Activated CD8-positive, alpha-beta T cell treated with anti-CD3 and anti-CD28 coated beads for 36 hours (primary cell): ENCODE results near the gene SFMBT1. TPM values are rescaled to one million over a fixed set of nuclear protein-coding genes. Genes with fewer than 3 reads are reported as not detected.

Experiments
- ATAC-seq: fragments of 200-7000 bp; cut with Tn5 transposase; one replicate; pipeline ENCODE4 v1.10.0; 2021; ENCODE audit warnings: mild to moderate bottlenecking, moderate library complexity
- CTCF ChIA-PET: fragments of 350-600 bp; sonication (Branson Sonifier 250); formaldehyde crosslinking; loops from one replicate; lab custom pipeline; 2021; ENCODE audit warnings: antibody characterized with exemption; lab: Charles Lee
- POLR2A ChIA-PET: fragments of 350-600 bp; sonication (Branson Sonifier 250); formaldehyde crosslinking; loops from one replicate; lab custom pipeline; 2021; ENCODE audit warnings: antibody characterized with exemption; lab: Charles Lee
- DNase-seq: peaks from one replicate; pipeline ENCODE4 v3.0.0-alpha.2; 2020
- H3K27ac Mint-ChIP-seq: one replicate; pipeline ENCODE4 v1.8.0; 2021; ENCODE audit warnings: mild to moderate bottlenecking, mixed read lengths
- H3K27me3 Mint-ChIP-seq: one replicate; pipeline ENCODE4 v1.8.0; 2021; ENCODE audit warnings: mixed read lengths
- H3K36me3 Mint-ChIP-seq: one replicate; pipeline ENCODE4 v1.8.0; 2021; ENCODE audit warnings: low read depth, mixed read lengths
- H3K4me1 Mint-ChIP-seq: one replicate; pipeline ENCODE4 v1.8.0; 2021; ENCODE audit warnings: low read depth, mixed read lengths
- H3K4me3 Mint-ChIP-seq: one replicate; pipeline ENCODE4 v1.8.0; 2021; ENCODE audit warnings: mild to moderate bottlenecking, moderate library complexity, mixed read lengths
- H3K9me3 Mint-ChIP-seq: one replicate; pipeline ENCODE4 v1.8.0; 2021; ENCODE audit warnings: mixed read lengths
- CTCF ChIP-seq: fragments of 200-600 bp; IDR thresholded peaks from one replicate; pipeline ENCODE4 v1.8.0; 2022; ENCODE audit warnings: antibody characterized with exemption, mild to moderate bottlenecking
- intact Hi-C: fragments of 100-400 bp; cut with micrococcal nuclease; formaldehyde crosslinking; loops from one replicate; pipeline ENCODE4 v1.10.0; 2022
- total RNA-seq, 2 experiments: library from RNA; stranded (reverse); gene quantifications; one replicate each; pipeline ENCODE4 v1.2.3, GENCODE V29; 2021

SFMBT1 gene
- total RNA-seq, 2 experiments from 2014 or later, result 17.8 to 20.1 TPM

- no peak for DNase-seq
- Mint-ChIP-seq H3K4me3 (no peak overlapping the region), H3K9me3 (no peaks in the 10 kb centered on the region), H3K36me3 (no peaks in the 10 kb centered on the region), H3K27me3 (no peaks in the 10 kb centered on the region), H3K27ac (peak overlapping the region; percentile 30), H3K4me1 (peaks cover 49% of the 10 kb centered on the region)
- ChIA-PET CTCF (interaction anchor here (0.9 to 1.9 kb wide), 3 partner anchors 9 to 89 kb away, joined by 3 to 4 read pairs (median 4); partner anchors contain the start of gene SFMBT1), POLR2A (interaction anchor here (1.2 to 1.6 kb wide), 3 partner anchors 9 to 24 kb away, joined by 3 read pairs; no protein-coding TSS in a partner anchor)
- no peak for TF ChIP-seq CTCF
- intact Hi-C loops, result no loop called here
- ATAC-seq, result peak; percentile 58
Observed at GRCh38 chr3:53023072-53023823, 22.6 kb downstream of the SFMBT1 start.

GRCh38 chr3:53022647-53023046 is 23.2 kb downstream of the SFMBT1 start:
- CTCF ChIA-PET, result interaction anchor here (0.9 to 1.9 kb wide), 3 partner anchors 9 to 88 kb away, joined by 3 to 4 read pairs (median 4); partner anchors contain the start of gene SFMBT1
- intact Hi-C loops, result no loop called here
- no peak for ATAC-seq
- Mint-ChIP-seq H3K4me1 (peaks cover 48% of the 10 kb centered on the region), H3K36me3 (no peaks in the 10 kb centered on the region), H3K27ac (no peak overlapping the region), H3K4me3 (no peak overlapping the region), H3K9me3 (no peaks in the 10 kb centered on the region), H3K27me3 (no peaks in the 10 kb centered on the region)
- POLR2A ChIA-PET, result no interaction called here
- TF ChIP-seq CTCF, result no peak
- no peak for DNase-seq

GRCh38 chr3:53016236-53016635 is 29.6 kb downstream of the SFMBT1 start:
- CTCF ChIA-PET, result no interaction called here

GRCh38 chr3:53011324-53011723 is 34.5 kb downstream of the SFMBT1 start:
- CTCF ChIA-PET, result no interaction called here
- H3K4me1 Mint-ChIP-seq, result peaks cover 24% of the 10 kb centered on the region
- intact Hi-C loops, result no loop called here

More at GRCh38 chr3:53016236-53016635, 29.6 kb downstream of the SFMBT1 start:
- POLR2A ChIA-PET, result no interaction called here
- intact Hi-C loops, result no loop called here
- no peaks in the 10 kb centered on the region for H3K9me3 Mint-ChIP-seq
- no peaks in the 10 kb centered on the region for H3K27me3 Mint-ChIP-seq
- no peak overlapping the region for H3K27ac Mint-ChIP-seq
- peaks cover 23% of the 10 kb centered on the region for H3K4me1 Mint-ChIP-seq
- no peak overlapping the region for H3K4me3 Mint-ChIP-seq
- ATAC-seq, result no peak
- peaks cover 4% of the 10 kb centered on the region for H3K36me3 Mint-ChIP-seq
- no peak for TF ChIP-seq CTCF
- no peak for DNase-seq

More at GRCh38 chr3:53011324-53011723, 34.5 kb downstream of the SFMBT1 start:
- no peak overlapping the region for H3K4me3 Mint-ChIP-seq
- ATAC-seq, result no peak
- H3K27me3 Mint-ChIP-seq, result no peaks in the 10 kb centered on the region
- no peak for DNase-seq
- TF ChIP-seq CTCF, result no peak
- POLR2A ChIA-PET, result no interaction called here
- H3K27ac Mint-ChIP-seq, result no peak overlapping the region
- no peaks in the 10 kb centered on the region for H3K9me3 Mint-ChIP-seq
- H3K36me3 Mint-ChIP-seq, result peaks cover 9% of the 10 kb centered on the region
